Right atrium auricular region (tissue), 2 donors: ENCODE data around the gene AGBL4. TPM values are rescaled to one million over a fixed set of nuclear protein-coding genes. Genes with fewer than 3 reads are reported as not detected.

Experiments
- DNase-seq: peaks from one replicate; pipeline ENCODE4 v3.0.0-alpha.2; 2019; ENCODE audit warnings: low spot score
- H3K27ac ChIP-seq, 2 donors: fragments of 200-600 bp; sonication (generic); 1 replicate in 1 of 2; 2 replicates in 1 of 2; pipeline ENCODE4 v1.5.1; 2016 to 2019
- H3K27me3 ChIP-seq, 2 donors: fragments of 200-600 bp; sonication (generic); one replicate each; pipeline versions ENCODE4 v1.5.1 to v1.6.0; 2017 to 2019
- H3K36me3 ChIP-seq: fragments of 200-600 bp; sonication (generic); one replicate; pipeline ENCODE4 v1.5.1; 2016
- H3K4me1 ChIP-seq, 2 donors: fragments of 200-600 bp; sonication (generic); one replicate each; pipeline versions ENCODE4 v1.5.1 to v1.6.0; 2017 to 2019
- H3K4me3 ChIP-seq, 2 donors: fragments of 200-600 bp; sonication (generic); 1 replicate in 1 of 2; 2 replicates in 1 of 2; pipeline ENCODE4 v1.5.1; 2017 to 2019; ENCODE audit warnings: mild to moderate bottlenecking in 1 of 2, moderate library complexity in 1 of 2
- H3K9me3 ChIP-seq, 2 donors: fragments of 200-600 bp; sonication (generic); one replicate each; pipeline ENCODE4 v1.5.1; 2019
- CTCF ChIP-seq, 2 donors: fragments of 200-600 bp; sonication (generic); IDR thresholded peaks; one replicate each; pipeline ENCODE4 v1.5.1; 2019; ENCODE audit warnings: antibody characterized with exemption in 2 of 2
- total RNA-seq, 2 donors: library from RNA; depleted of rRNA; stranded (reverse); fragments of >200 nt; gene quantifications; one replicate each; pipeline ENCODE4 v1.1.0, GENCODE V29; 2016

The AGBL4 gene
- total RNA-seq, 2 donors from 2014 or later: 0.94 to 1.7 TPM

- H3K4me1 ChIP-seq: peaks cover 0 to 5% of the 10 kb centered on the region in 2 donors
- no peak overlapping the region for H3K27ac ChIP-seq
- no peak overlapping the region for H3K4me3 ChIP-seq
- H3K27me3 ChIP-seq: no peaks in the 10 kb centered on the region
- DNase-seq: no peak
- no peaks in the 10 kb centered on the region for H3K9me3 ChIP-seq
- TF ChIP-seq CTCF (IDR thresholded peaks at IDR 0.05): no peak
- no peaks in the 10 kb centered on the region for H3K36me3 ChIP-seq
Observed at GRCh38 chr1:49466961-49467360, 556.8 kb downstream of the AGBL4 start.

- H3K27me3 ChIP-seq: no peaks in the 10 kb centered on the region
Observed at GRCh38 chr1:49465486-49466185, 558.1 kb downstream of the AGBL4 start.

GRCh38 chr1:49448200-49448599, 575.6 kb downstream of the AGBL4 start:
- Histone ChIP-seq H3K4me3 (no peak overlapping the region), H3K36me3 (no peaks in the 10 kb centered on the region), H3K4me1 (no peaks in the 10 kb centered on the region), H3K27ac (no peak overlapping the region), H3K9me3 (peaks cover 0 to 8% of the 10 kb centered on the region in 2 donors), H3K27me3 (no peaks in the 10 kb centered on the region)
- DNase-seq: no peak
- no peak for TF ChIP-seq CTCF (IDR thresholded peaks at IDR 0.05)

More at GRCh38 chr1:49465486-49466185, 558.1 kb downstream of the AGBL4 start:
- no peak for DNase-seq
- Histone ChIP-seq H3K27ac (no peak overlapping the region), H3K4me1 (peaks cover 0 to 5% of the 10 kb centered on the region in 2 donors), H3K36me3 (no peaks in the 10 kb centered on the region), H3K9me3 (no peaks in the 10 kb centered on the region), H3K4me3 (no peak overlapping the region)
- TF ChIP-seq CTCF (IDR thresholded peaks at IDR 0.05): no peak

GRCh38 chr1:49436865-49437264, 586.9 kb downstream of the AGBL4 start:
- DNase-seq: no peak
- no peaks in the 10 kb centered on the region for H3K36me3 ChIP-seq
- peaks cover 4 to 13% of the 10 kb centered on the region in 2 donors for H3K9me3 ChIP-seq

GRCh38 chr1:49435291-49435690, 588.5 kb downstream of the AGBL4 start:
- no peak overlapping the region for H3K27ac ChIP-seq
- no peaks in the 10 kb centered on the region for H3K36me3 ChIP-seq
- H3K4me1 ChIP-seq: no peaks in the 10 kb centered on the region
- no peak overlapping the region for H3K4me3 ChIP-seq
- peaks cover 0 to 4% of the 10 kb centered on the region in 2 donors for H3K9me3 ChIP-seq
- no peaks in the 10 kb centered on the region for H3K27me3 ChIP-seq
- no peak for TF ChIP-seq CTCF (IDR thresholded peaks at IDR 0.05)
- no peak for DNase-seq

More at GRCh38 chr1:49436865-49437264, 586.9 kb downstream of the AGBL4 start:
- no peaks in the 10 kb centered on the region for H3K4me1 ChIP-seq
- no peak for TF ChIP-seq CTCF (IDR thresholded peaks at IDR 0.05)
- H3K27ac ChIP-seq: no peak overlapping the region
- H3K4me3 ChIP-seq: no peak overlapping the region
- no peaks in the 10 kb centered on the region for H3K27me3 ChIP-seq

GRCh38 chr1:49424782-49425181, 599.0 kb downstream of the AGBL4 start:
- Histone ChIP-seq H3K27ac (no peak overlapping the region), H3K9me3 (no peaks in the 10 kb centered on the region), H3K4me3 (no peak overlapping the region), H3K36me3 (no peaks in the 10 kb centered on the region), H3K27me3 (no peaks in the 10 kb centered on the region), H3K4me1 (no peaks in the 10 kb centered on the region)
- no peak for DNase-seq
- TF ChIP-seq CTCF (IDR thresholded peaks at IDR 0.05): no peak
